HG02571 (cell line): Measurements from ENCODE around the gene IFT20.
A peak's percentile ranks its signal among the peaks of the same experiment; 100 is the strongest.
"Not testable (repeated sequence)": the region's sequence is repeated elsewhere in the genome, so short reads cannot be mapped to it uniquely, and the experiment has no call there.

Source experiments
- ATAC-seq: cut with Tn5 transposase; IDR thresholded peaks from one replicate; pipeline ENCODE4 v1.9.1; 2021; ENCODE audit warnings: mild to moderate bottlenecking, moderate library complexity; ENCODE audit not compliant: unreplicated experiment

Gene IFT20

DNA sequence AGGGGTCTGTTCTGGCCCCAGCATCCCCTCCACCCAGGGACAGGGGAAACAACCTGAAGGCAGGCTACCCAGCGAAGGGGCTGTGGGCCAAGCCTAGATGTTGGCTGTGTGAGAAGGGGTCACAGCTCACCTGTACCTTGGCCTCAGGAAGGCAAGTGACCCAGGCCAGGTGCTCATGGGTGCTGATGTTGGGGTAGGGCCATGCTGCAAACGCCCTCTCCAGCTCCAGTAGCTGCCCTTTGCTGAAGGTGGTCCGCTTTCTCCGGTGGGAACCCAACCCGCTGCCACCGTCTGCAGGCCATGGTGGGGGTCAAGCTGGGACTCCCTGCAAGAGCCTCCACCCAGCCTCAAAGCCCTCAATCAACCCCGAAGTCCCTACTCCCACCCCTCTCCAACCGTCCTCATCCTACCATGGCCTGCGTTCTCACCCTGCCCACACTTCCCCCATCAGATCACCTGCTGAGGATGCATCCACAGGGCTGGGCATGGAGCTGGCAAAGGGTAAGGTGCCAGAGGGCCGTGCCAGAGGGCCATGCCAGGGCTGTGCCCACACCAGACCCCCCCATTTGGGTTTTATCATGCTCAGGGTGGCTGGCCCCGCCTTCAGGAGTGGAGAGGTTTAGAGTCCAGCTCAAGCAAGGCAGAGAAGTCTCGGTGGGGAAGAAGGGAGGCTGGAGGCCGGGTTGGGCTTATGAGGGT lies 29.5 kb upstream of the IFT20 start, which contains the start of gene SEBOX:
Gene SEBOX, minus strand, starts transcription at position 535 of the 699 bp plus-strand sequence. Its CDS starts 48 bp downstream, at position 487.
- no peak for ATAC-seq

GRCh38 chr17:28363776-28364650 lies 28.7 kb upstream of the IFT20 start:
- no peak for ATAC-seq

GRCh38 chr17:28363186-28363585 lies 27.9 kb upstream of the IFT20 start:
- no peak for ATAC-seq

DNA sequence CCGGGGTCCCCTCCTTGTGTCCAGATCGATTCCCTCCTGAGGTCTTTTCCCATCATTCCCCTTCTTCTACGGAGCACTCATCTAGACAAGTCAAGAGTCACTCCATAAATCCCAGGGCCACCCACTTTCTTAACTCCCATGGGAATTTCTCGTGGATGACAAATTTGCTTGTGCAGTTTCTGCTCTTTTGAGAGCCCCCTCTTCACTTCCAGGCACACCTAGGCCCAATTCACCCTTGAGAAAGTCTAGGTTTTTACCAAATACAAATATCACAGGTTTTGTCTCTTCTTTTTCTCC lies 22.6 kb upstream of the IFT20 start:
- ATAC-seq = no peak

DNA sequence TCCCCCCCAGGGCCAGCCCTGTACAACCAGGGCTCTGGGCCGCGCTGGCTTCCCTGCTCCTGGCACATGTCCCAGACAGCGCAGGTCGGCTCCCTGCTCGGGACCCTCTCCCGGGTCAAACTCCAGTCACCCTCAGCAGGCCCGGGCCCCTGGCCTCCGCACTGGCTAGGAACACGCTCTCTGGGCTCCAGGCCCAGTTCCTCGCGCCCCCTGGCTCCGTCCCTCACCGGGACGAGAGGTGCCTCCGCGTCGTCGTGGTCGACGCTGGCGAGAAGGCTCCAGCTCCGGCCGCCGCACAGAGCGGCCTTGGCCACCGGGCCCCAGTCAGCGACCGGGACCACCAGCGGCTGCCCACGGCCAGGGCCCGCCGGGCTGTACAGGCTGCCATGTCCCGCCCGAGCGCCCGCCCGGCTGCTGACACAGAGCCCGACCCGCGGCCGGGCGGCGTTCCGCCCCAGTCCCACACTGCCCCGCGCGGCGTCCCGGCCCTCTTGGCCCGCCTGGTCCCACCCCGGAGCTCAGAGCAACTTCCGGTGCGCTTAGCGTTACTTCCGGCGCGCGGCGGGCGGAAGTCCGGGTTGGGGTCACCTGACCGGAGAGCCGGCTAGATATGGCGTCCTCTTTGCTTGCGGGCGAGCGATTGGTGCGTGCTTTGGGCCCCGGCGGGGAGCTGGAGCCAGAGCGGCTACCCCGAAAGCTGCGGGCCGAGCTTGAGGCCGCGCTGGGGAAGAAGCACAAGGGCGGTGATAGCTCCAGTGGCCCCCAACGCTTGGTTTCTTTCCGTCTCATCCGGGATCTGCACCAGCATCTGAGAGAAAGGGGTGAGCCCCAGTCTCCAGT lies 22.0 kb upstream of the IFT20 start, which contains the start of gene POLDIP2:
Gene POLDIP2, minus strand, starts transcription at position 467 of the 840 bp plus-strand sequence. Its CDS starts 79 bp downstream, at position 388.
- ATAC-seq = peak; percentile 94

DNA sequence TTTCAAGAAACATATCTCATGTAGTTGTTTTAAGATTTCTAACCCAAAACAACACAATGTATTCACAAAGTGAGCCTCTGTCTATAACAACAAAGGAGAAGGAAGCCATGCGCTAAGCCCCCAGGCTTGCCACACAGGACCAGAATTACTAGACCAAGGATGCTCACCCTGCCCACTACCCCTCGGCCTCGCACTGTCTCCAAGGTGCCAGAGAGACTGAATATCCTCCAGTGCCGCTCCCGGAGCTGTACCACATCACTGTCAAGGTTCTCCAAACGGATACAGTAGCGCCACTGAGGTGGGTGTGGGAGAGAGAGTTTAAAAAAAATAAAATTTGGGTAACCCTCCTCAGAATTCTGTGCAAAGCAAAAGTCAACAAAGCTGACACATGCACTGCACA lies 15.0 kb upstream of the IFT20 start:
- no peak for ATAC-seq

DNA sequence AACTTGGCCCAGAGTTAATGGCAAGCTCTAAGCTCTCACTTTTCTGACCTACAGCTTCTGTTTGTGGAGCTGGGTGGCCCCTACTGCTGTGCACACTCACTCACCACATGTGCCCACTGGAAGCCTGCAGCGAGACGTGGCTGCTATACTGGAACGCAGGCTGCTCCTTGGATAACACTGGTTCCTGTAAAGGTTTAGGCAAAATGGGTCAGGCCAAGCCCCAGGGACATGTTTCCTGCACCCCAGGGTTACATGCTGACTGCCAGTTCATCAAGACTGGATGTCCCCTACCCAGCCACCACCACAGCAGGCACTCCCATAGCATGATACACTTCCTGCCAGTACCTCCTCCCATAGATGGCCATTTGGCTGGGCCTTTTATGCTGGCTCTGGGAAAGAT lies 13.7 kb upstream of the IFT20 start:
- ATAC-seq = no peak

GRCh38 chr17:28347261-28347891 lies 12.1 kb upstream of the IFT20 start:
- no peak for ATAC-seq

GRCh38 chr17:28346746-28347246 lies 11.5 kb upstream of the IFT20 start:
- no peak for ATAC-seq

- no peak for ATAC-seq
Observed at GRCh38 chr17:28346199-28346580, 10.9 kb upstream of the IFT20 start.

GRCh38 chr17:28345419-28346198 lies 10.3 kb upstream of the IFT20 start:
- no peak for ATAC-seq

DNA sequence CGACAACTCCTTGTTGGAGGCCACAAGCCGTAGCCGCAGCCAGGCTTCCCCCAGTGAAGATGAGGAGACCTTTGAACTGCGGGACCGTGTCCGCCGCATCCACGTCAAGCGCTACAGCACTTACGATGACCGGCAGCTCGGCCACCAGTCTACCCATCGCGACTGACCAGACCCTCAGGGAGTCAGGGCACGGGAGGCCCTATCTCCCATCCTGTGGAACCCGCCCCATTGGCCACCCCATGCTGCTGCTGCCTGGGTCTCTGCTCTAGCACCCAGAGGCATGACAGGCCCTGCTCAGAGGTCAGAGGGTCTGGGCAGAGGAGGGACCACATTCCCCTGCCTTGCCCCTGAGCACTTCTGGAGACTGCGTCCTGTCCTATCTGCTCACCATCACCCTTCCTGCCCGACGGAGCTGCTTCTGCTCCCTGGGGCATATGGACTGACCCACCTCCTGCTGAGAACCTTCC lies 9.2 kb upstream of the IFT20 start:
- ATAC-seq = no peak

- no peak for ATAC-seq
Observed at GRCh38 chr17:28344011-28344410, 8.7 kb upstream of the IFT20 start.

DNA sequence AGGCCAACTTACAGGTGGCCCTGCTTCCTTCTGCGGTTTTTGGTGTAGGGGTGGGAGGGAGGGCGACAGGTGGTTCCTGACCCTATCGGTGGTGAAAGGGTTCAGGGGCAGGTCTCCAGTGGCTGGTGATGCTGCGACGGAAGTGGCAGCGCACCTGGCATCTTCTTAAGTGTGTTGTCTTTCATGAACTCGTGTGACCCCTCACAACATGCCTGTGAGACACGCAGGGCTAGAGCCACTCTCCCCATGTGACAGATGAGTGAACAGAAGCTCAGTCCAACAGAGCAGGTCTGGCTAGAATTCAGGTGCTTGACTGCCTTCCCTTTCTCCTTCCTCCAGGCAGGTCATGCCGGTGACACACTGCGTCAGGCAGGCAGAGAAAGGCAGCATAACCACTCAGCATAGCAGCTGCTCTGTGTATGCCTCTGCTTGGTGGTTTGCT lies 8.2 kb upstream of the IFT20 start:
- ATAC-seq = no peak

GRCh38 chr17:28342313-28342712 lies 7.0 kb upstream of the IFT20 start:
- no peak for ATAC-seq

DNA sequence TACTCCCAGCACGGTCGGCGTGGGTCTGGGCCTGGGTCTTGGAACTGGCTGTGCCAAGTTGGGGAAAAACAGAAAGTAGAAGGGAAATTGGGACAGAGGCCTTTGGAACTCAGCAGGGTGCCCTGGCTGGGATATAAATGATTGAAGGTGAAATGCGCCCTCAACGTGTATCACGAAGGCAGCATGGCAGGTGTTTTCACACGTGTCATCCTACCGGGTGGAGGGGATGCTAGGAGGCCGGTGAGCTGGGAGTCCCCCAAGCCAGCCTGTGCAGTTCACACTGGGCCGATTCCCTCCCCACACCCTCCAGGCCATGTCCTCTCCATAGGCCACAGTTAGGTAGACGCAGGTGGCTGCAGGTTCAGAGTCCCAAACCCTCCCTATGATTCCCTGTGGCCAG lies 6.2 kb upstream of the IFT20 start:
- ATAC-seq = no peak

DNA sequence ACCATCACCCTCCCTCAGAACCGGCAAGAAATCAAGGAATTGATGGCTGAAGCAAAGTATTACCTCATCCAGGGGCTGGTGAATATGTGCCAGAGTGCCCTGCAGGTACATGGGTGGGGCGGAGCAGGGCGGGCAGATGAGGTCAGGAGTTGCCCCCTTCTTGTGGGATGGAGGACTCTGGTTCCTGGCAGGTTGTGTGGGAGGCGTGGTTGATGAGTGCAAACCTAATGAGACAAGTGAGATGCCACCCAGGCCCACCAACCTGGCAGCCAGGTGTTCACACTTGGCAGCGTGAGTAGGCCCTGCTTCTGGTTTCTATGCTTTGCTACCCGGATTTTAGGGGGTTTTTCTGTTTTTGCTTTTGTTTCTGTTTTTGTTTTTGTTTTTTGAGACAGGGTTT lies 5.1 kb upstream of the IFT20 start:
- no peak for ATAC-seq

- no peak for ATAC-seq
Observed at GRCh38 chr17:28339431-28339830, 4.2 kb upstream of the IFT20 start.

DNA sequence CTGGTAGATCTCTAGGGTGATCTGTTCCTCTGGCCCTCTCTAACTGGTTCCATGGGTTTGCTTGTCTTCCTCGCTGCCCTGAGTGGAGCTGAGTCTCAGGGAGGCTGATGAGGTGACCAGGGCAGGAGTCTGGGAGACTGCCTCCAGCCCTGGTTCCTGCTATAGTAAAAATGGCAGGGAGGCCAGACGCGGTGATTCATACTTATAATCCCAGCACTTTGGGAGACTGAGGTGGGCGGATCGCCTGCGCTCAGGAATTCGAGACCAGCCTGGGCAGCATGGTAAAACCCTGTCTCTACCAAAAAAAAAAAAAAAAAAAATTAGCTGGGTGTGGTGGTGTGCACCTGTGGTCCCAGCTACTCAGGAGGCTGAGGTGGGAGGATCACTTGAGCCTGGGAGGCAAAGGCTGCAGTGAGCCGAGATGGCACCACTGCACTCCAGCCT lies 3.5 kb upstream of the IFT20 start:
- not testable (repeated sequence) for ATAC-seq
